ENCODE data around the gene TMEM163. TPM values are rescaled to one million over a fixed set of nuclear protein-coding genes. Genes with fewer than 3 reads are reported as not detected.
"Not testable (repeated sequence)": the region's sequence is repeated elsewhere in the genome, so short reads cannot be mapped to it uniquely, and the experiment has no call there.

Gene TMEM163
- total RNA-seq, 3 donors from 2014 or later, result 0.41 to 1.5 (median 0.60) TPM

DNA sequence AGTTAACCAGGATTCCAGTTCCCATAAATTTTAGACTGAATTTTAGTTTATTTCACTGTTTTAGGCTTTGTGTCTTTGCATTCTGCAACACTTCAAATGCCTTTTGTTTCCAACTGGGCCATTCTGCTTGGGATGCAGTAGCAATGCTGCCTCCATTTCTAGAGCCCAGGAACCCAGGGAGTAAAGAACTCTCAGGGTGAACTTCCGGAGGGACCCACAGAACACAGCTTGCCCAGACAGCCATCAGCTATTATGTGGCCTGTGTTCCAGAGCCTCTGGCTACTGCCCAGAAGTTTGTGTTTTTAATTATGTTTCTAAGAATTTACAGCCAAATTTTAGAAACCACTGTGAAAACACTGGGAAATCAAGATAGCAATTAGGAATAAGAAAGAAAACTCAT is 145.1 kb downstream of the TMEM163 start:
- Histone ChIP-seq H3K4me1 (ENCODE audit: low read depth) (no peaks in the 10 kb centered on the region), H3K36me3 (ENCODE audit: low read depth) (no peaks in the 10 kb centered on the region), H3K9me3 (no peaks in the 10 kb centered on the region), H3K4me3 (no peak overlapping the region)
- TF ChIP-seq CTCF (IDR thresholded peaks at IDR 0.05), result no peak
- no peak for DNase-seq
- ATAC-seq, result no peak
- intact Hi-C loops (cut with DNase I, micrococcal nuclease), result no loop called here

GRCh38 chr2:134573085-134573370 is 145.8 kb downstream of the TMEM163 start:
- ATAC-seq, result no peak
- Histone ChIP-seq H3K4me3 (no peak overlapping the region), H3K36me3 (ENCODE audit: low read depth) (no peaks in the 10 kb centered on the region), H3K9me3 (no peaks in the 10 kb centered on the region), H3K4me1 (ENCODE audit: low read depth) (no peaks in the 10 kb centered on the region)
- TF ChIP-seq CTCF (IDR thresholded peaks at IDR 0.05), result no peak
- no peak for DNase-seq
- intact Hi-C loops (cut with DNase I, micrococcal nuclease), result no loop called here

DNA sequence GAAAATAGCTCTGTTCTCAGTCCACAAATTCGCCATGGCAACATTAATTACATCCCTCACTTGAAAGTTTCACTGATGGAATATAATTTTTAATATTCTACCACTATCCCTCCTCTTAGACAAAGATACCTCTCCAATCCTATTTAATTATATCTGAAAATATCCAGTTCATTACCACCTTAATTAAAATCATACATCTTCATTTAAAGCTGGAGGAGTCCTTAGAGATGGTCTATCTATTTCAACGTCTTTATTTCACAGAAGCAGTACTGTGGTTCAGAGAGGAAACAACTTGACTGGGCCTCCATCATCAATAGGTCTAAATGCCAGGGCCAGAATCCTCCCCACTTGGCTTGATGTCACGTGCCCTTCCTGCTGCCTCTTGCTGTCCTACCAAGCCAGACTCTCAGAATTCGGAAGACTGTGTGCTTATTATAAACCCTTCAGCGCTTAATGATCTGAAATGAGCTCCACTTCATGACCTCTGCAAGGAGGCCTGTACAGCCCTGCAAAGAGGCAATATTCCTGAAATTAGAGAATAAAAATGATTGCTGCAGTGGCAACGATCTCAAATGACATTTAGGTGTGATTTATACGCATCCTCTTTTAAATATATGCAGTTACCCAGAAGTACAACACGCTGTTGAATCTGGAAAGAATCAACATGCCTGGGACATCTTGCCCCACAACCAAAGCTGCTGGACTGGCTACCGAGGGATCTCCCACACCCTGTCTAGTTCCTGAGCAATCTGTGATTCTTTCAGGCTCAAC is 146.3 kb downstream of the TMEM163 start:
- no peak for ATAC-seq
- no peak overlapping the region for H3K4me3 ChIP-seq
- TF ChIP-seq CTCF (IDR thresholded peaks at IDR 0.05), result no peak
- no peaks in the 10 kb centered on the region for H3K4me1 ChIP-seq (ENCODE audit: low read depth)
- no peaks in the 10 kb centered on the region for H3K36me3 ChIP-seq (ENCODE audit: low read depth)
- H3K9me3 ChIP-seq, result no peaks in the 10 kb centered on the region
- DNase-seq, result no peak
- intact Hi-C loops (cut with DNase I, micrococcal nuclease), result no loop called here

- Histone ChIP-seq H3K36me3 (ENCODE audit: low read depth) (no peaks in the 10 kb centered on the region), H3K4me1 (ENCODE audit: low read depth) (no peaks in the 10 kb centered on the region), H3K9me3 (no peaks in the 10 kb centered on the region), H3K4me3 (no peak overlapping the region)
- ATAC-seq (no peak), DNase-seq (no peak)
- intact Hi-C loops (cut with DNase I, micrococcal nuclease), result no loop called here
- TF ChIP-seq CTCF (IDR thresholded peaks at IDR 0.05), result no peak
These were observed 148.1 kb downstream of the TMEM163 start for GRCh38 chr2:134570676-134571075.

- Histone ChIP-seq H3K4me1 (ENCODE audit: low read depth) (no peaks in the 10 kb centered on the region), H3K4me3 (no peak overlapping the region), H3K9me3 (no peaks in the 10 kb centered on the region), H3K36me3 (ENCODE audit: low read depth) (no peaks in the 10 kb centered on the region)
- ATAC-seq (no peak), DNase-seq (no peak)
- no peak for TF ChIP-seq CTCF (IDR thresholded peaks at IDR 0.05)
- intact Hi-C loops (cut with DNase I, micrococcal nuclease), result no loop called here
These were observed 150.4 kb downstream of the TMEM163 start for GRCh38 chr2:134568413-134568812.

- intact Hi-C loops (cut with DNase I, micrococcal nuclease), result no loop called here
- TF ChIP-seq CTCF (IDR thresholded peaks at IDR 0.05), result no peak
- no peaks in the 10 kb centered on the region for H3K36me3 ChIP-seq (ENCODE audit: low read depth)
- ATAC-seq, result no peak
- DNase-seq, result no peak
- H3K4me3 ChIP-seq, result no peak overlapping the region
- H3K4me1 ChIP-seq (ENCODE audit: low read depth), result no peaks in the 10 kb centered on the region
- no peaks in the 10 kb centered on the region for H3K9me3 ChIP-seq
These were observed 151.1 kb downstream of the TMEM163 start for GRCh38 chr2:134567666-134568065.

GRCh38 chr2:134564955-134565354 is 153.8 kb downstream of the TMEM163 start:
- H3K36me3 ChIP-seq (ENCODE audit: low read depth); ATAC-seq; H3K9me3 ChIP-seq; H3K4me3 ChIP-seq; H3K4me1 ChIP-seq (ENCODE audit: low read depth); intact Hi-C loops (cut with DNase I, micrococcal nuclease); DNase-seq: not testable (repeated sequence)
